ENCODE data around the gene BRD9. TPM values are rescaled to one million over a fixed set of nuclear protein-coding genes. Genes with fewer than 3 reads are reported as not detected.

BRD9 gene
- total and polyA plus RNA-seq, 2 of the 13 experiments (the other 11 are each of a cell fraction or from before 2014, with no cell fraction given) = 5.2 to 22.9 TPM

- TF ChIP-seq ZBTB40 (IDR thresholded peaks at IDR 0.05) (no peak), ZBTB40 (CRISPR knock-in tag; IDR thresholded peaks at IDR 0.05) (0 out of 2 replicates have a peak, but pooled peaks have one; percentile 47), ZC3H13 (CRISPR knock-in tag; IDR thresholded peaks at IDR 0.05) (peak; percentile 7), ZNF567 (CRISPR knock-in tag; IDR thresholded peaks at IDR 0.05; ENCODE audit: borderline replicate concordance) (0 out of 2 replicates have a peak, but pooled peaks have one; percentile 12), HNF4A (CRISPR knock-in tag; IDR thresholded peaks at IDR 0.05) (no peak), HES4 (CRISPR knock-in tag; IDR thresholded peaks at IDR 0.05; ENCODE audit: borderline replicate concordance) (no peak), MEIS1 (CRISPR knock-in tag; IDR thresholded peaks at IDR 0.05; ENCODE audit: borderline replicate concordance) (0 out of 2 replicates have a peak, but pooled peaks have one; percentile 3), ZNF597 (CRISPR knock-in tag; IDR thresholded peaks at IDR 0.05) (no peak), ZNF501 (CRISPR knock-in tag; IDR thresholded peaks at IDR 0.05) (peak; percentile 4; the same call in 1 of the 2 replicates), TOE1 (CRISPR knock-in tag; IDR thresholded peaks at IDR 0.05) (no peak)
These were observed 686 bp downstream of the BRD9 start (continued) for GRCh38 chr5:891837-892393.

Data from HepG2 (cell line).